WTC11 (cell line): Measurements from ENCODE around the gene CXCL3. TPM values are rescaled to one million over a fixed set of nuclear protein-coding genes. Genes with fewer than 3 reads are reported as not detected.

Experiments
- ATAC-seq: fragments of 200-7000 bp; cut with Tn5 transposase; 2 replicates; pipeline ENCODE4 v1.10.0; 2021; ENCODE audit warnings: mild to moderate bottlenecking, moderate library complexity
- CTCF ChIA-PET: fragments of 300-600 bp; sonication (Branson Sonifier 250); formaldehyde crosslinking; loops from one replicate; lab custom pipeline; 2021; ENCODE audit warnings: antibody characterized with exemption; lab: Charles Lee
- POLR2A ChIA-PET: fragments of 350-600 bp; sonication (Branson Sonifier 250); formaldehyde crosslinking; loops from one replicate; lab custom pipeline; 2021; ENCODE audit warnings: antibody characterized with exemption; lab: Charles Lee
- DNase-seq: peaks from one replicate; pipeline ENCODE4 v3.0.0; 2021; ENCODE audit warnings: low spot score
- H3K27ac Mint-ChIP-seq: 2 replicates; pipeline ENCODE4 v1.8.0; 2021; ENCODE audit warnings: mixed read lengths
- H3K27me3 Mint-ChIP-seq: 2 replicates; pipeline ENCODE4 v1.8.0; 2021; ENCODE audit warnings: low read depth, mild to moderate bottlenecking, moderate library complexity, mixed read lengths
- H3K36me3 Mint-ChIP-seq: 2 replicates; pipeline ENCODE4 v1.8.0; 2021; ENCODE audit warnings: mixed read lengths
- H3K4me1 Mint-ChIP-seq: 2 replicates; pipeline ENCODE4 v1.8.0; 2022; ENCODE audit warnings: mixed read lengths
- H3K4me3 Mint-ChIP-seq: 2 replicates; pipeline ENCODE4 v1.8.0; 2021; ENCODE audit warnings: mild to moderate bottlenecking, moderate library complexity, mixed read lengths
- H3K9me3 Mint-ChIP-seq: 2 replicates; pipeline ENCODE4 v1.8.0; 2021; ENCODE audit warnings: mixed read lengths
- CREB1 ChIP-seq: sonication (generic); formaldehyde crosslinking; IDR thresholded peaks from 2 replicates; pipeline ENCODE4 v1.8.0; 2023; ENCODE audit warnings: mild to moderate bottlenecking, missing genetic modification reagents
- IRF2 ChIP-seq: sonication (generic); formaldehyde crosslinking; IDR thresholded peaks from 2 replicates; pipeline ENCODE4 v1.8.0; 2022; ENCODE audit warnings: low read depth, missing genetic modification reagents, borderline replicate concordance
- MXD4 ChIP-seq: fragments of 250-450 bp; sonication (Bioruptor Pico); IDR thresholded peaks from 2 replicates; pipeline ENCODE4 v1.8.0; 2021; ENCODE audit warnings: mild to moderate bottlenecking, moderate library complexity, borderline replicate concordance
- NR1H2 ChIP-seq: sonication (generic); formaldehyde crosslinking; IDR thresholded peaks from 2 replicates; pipeline ENCODE4 v1.9.0; 2021; ENCODE audit warnings: mild to moderate bottlenecking, moderate library complexity, missing genetic modification reagents
- OVOL2 ChIP-seq: fragments of 250-450 bp; sonication (Bioruptor Pico); IDR thresholded peaks from 2 replicates; pipeline ENCODE4 v1.9.0; 2021; ENCODE audit warnings: mild to moderate bottlenecking, borderline replicate concordance
- PRRX2 ChIP-seq: fragments of 250-450 bp; sonication (Bioruptor Pico); IDR thresholded peaks from 2 replicates; pipeline ENCODE4 v1.8.0; 2021; ENCODE audit warnings: mild to moderate bottlenecking
- SMAD4 ChIP-seq: sonication (generic); formaldehyde crosslinking; IDR thresholded peaks from 2 replicates; pipeline ENCODE4 v1.8.0; 2022; ENCODE audit warnings: mild to moderate bottlenecking, missing genetic modification reagents
- TEAD1 ChIP-seq: sonication (generic); formaldehyde crosslinking; IDR thresholded peaks from 2 replicates; pipeline ENCODE4 v1.8.0; 2022; ENCODE audit warnings: mild to moderate bottlenecking, missing genetic modification reagents
- TP53 ChIP-seq: sonication (generic); formaldehyde crosslinking; IDR thresholded peaks from 2 replicates; pipeline ENCODE4 v1.8.1; 2023; ENCODE audit warnings: mild to moderate bottlenecking, missing genetic modification reagents
- ZNF138 ChIP-seq: sonication (generic); formaldehyde crosslinking; conservative IDR thresholded peaks from 2 replicates; pipeline ENCODE4 v1.8.1; 2022; ENCODE audit warnings: mild to moderate bottlenecking, moderate library complexity, missing genetic modification reagents
- ZNF232 ChIP-seq: sonication (generic); formaldehyde crosslinking; IDR thresholded peaks from 2 replicates; pipeline ENCODE4 v1.8.0; 2022; ENCODE audit warnings: mild to moderate bottlenecking, missing genetic modification reagents
- ZNF396 ChIP-seq: fragments of 250-450 bp; sonication (Bioruptor Pico); IDR thresholded peaks from 2 replicates; pipeline ENCODE4 v1.8.0; 2021; ENCODE audit warnings: mild to moderate bottlenecking, moderate library complexity, borderline replicate concordance
- total RNA-seq: library from RNA; stranded (reverse); gene quantifications from 3 replicates; pipeline ENCODE4 v1.2.3, GENCODE V29; 2021
- TF ChIP-seq, protein P1 (sequence below): sonication (generic); formaldehyde crosslinking; IDR thresholded peaks from 2 replicates; pipeline ENCODE4 v1.8.1; 2022; ENCODE audit warnings: missing genetic modification reagents, borderline replicate concordance
- TF ChIP-seq, protein P2 (sequence below): fragments of 250-450 bp; sonication (Bioruptor Pico); conservative IDR thresholded peaks from 2 replicates; pipeline ENCODE4 v1.9.0; 2021; ENCODE audit warnings: mild to moderate bottlenecking
- TF ChIP-seq, protein P3 (sequence below): sonication (generic); formaldehyde crosslinking; IDR thresholded peaks from 2 replicates; pipeline ENCODE4 v1.8.1; 2023; ENCODE audit warnings: mild to moderate bottlenecking, missing genetic modification reagents
- TF ChIP-seq, protein P4 (sequence below): fragments of 250-450 bp; sonication (Bioruptor Pico); IDR thresholded peaks from 2 replicates; pipeline ENCODE4 v1.9.0; 2021; ENCODE audit warnings: mild to moderate bottlenecking
- TF ChIP-seq, protein P5 (sequence below): fragments of 250-450 bp; sonication (Bioruptor Pico); IDR thresholded peaks from 2 replicates; pipeline ENCODE4 v1.9.0; 2021; ENCODE audit warnings: mild to moderate bottlenecking
- TF ChIP-seq, protein P6 (sequence below): sonication (generic); formaldehyde crosslinking; IDR thresholded peaks from 2 replicates; pipeline ENCODE4 v1.8.0; 2023; ENCODE audit warnings: missing genetic modification reagents

CXCL3 gene
- total RNA-seq, 1 experiment from 2014 or later = 3.5 TPM

DNA sequence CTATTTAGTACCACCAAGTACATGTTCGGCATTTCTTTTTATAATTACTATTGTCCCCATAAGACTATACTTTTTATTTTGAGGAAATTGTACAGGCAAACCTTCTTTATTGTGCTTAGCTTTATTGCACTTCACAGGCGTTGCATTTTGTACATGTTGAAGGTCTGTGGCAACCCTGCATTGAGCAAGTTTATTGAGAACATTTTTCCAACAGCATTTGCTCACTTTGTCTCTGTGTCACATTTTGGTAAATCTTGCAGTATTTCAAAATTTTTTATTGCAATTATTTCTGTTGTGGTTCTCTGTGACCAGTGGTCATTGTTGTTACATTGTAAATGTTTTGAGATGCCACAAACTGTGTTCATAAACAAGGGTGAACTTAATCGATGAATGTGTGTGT lies 29.2 kb downstream of the CXCL3 start:
- H3K27me3 Mint-ChIP-seq = no peaks in the 10 kb centered on the region
- CTCF ChIA-PET = no interaction called here
- H3K4me1 Mint-ChIP-seq = peaks cover 19% of the 10 kb centered on the region
- DNase-seq = no peak
- no peak overlapping the region for H3K27ac Mint-ChIP-seq
- H3K36me3 Mint-ChIP-seq = peaks cover 21% of the 10 kb centered on the region
- no peak overlapping the region for H3K4me3 Mint-ChIP-seq
- POLR2A ChIA-PET = interaction anchor here (0.9 kb wide), 1 partner anchor 11 kb away, joined by 3 read pairs; the partner anchor contains the start of gene CXCL5
- ATAC-seq = no peak
- H3K9me3 Mint-ChIP-seq = peaks cover 14% of the 10 kb centered on the region
- TF ChIP-seq, protein P1, sequence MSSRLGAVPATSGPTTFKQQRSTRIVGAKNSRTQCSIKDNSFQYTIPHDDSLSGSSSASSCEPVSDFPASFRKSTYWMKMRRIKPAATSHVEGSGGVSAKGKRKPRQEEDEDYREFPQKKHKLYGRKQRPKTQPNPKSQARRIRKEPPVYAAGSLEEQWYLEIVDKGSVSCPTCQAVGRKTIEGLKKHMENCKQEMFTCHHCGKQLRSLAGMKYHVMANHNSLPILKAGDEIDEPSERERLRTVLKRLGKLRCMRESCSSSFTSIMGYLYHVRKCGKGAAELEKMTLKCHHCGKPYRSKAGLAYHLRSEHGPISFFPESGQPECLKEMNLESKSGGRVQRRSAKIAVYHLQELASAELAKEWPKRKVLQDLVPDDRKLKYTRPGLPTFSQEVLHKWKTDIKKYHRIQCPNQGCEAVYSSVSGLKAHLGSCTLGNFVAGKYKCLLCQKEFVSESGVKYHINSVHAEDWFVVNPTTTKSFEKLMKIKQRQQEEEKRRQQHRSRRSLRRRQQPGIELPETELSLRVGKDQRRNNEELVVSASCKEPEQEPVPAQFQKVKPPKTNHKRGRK (CRISPR knock-in tag) = no peak
- TF ChIP-seq IRF2 (CRISPR knock-in tag) (no peak), TEAD1 (CRISPR knock-in tag) (no peak), NR1H2 (CRISPR knock-in tag) (no peak), ZNF138 (no peak), TP53 (CRISPR knock-in tag) (no peak), SMAD4 (CRISPR knock-in tag) (no peak), PRRX2 (no peak), OVOL2 (CRISPR knock-in tag) (no peak), ZNF232 (CRISPR knock-in tag) (no peak), MXD4 (CRISPR knock-in tag) (no peak), CREB1 (CRISPR knock-in tag) (no peak), ZNF396 (no peak)
- TF ChIP-seq, protein P2, sequence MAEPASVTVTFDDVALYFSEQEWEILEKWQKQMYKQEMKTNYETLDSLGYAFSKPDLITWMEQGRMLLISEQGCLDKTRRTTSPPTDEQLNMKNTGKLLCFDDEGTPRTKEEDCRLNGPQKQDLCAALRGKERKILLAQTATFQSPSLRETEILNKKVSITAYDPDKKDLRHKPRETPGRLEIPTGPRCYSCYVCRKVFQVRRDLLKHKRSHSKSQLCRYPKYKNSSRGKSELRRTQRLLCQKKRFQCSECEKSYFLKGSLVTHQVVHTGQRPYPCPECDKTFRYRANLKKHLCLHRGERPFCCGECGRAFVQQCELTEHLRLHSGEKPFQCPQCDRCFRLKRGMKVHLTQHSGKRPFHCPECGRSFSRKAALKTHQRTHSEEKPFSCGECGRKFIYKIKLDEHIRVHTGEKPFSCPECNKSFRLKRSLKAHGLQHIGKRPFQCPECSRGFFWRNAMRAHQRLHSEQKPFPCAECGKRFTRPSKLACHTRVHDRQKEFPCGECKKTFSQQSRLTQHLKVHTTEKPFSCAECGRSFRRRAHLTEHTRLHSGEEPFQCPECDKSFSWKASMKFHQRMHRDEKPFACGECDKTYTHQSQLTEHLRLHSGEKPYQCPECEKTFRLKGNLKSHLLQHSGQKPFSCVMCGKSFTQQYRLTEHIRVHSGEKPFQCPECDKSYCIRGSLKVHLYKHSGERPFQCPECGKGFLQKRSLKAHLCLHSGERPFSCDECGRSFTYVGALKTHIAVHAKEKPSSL (CRISPR knock-in tag) = no peak
- TF ChIP-seq, protein P3, sequence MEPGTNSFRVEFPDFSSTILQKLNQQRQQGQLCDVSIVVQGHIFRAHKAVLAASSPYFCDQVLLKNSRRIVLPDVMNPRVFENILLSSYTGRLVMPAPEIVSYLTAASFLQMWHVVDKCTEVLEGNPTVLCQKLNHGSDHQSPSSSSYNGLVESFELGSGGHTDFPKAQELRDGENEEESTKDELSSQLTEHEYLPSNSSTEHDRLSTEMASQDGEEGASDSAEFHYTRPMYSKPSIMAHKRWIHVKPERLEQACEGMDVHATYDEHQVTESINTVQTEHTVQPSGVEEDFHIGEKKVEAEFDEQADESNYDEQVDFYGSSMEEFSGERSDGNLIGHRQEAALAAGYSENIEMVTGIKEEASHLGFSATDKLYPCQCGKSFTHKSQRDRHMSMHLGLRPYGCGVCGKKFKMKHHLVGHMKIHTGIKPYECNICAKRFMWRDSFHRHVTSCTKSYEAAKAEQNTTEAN (CRISPR knock-in tag) = no peak
- TF ChIP-seq, protein P4, sequence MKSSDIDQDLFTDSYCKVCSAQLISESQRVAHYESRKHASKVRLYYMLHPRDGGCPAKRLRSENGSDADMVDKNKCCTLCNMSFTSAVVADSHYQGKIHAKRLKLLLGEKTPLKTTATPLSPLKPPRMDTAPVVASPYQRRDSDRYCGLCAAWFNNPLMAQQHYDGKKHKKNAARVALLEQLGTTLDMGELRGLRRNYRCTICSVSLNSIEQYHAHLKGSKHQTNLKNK (CRISPR knock-in tag) = no peak
- TF ChIP-seq, protein P5, sequence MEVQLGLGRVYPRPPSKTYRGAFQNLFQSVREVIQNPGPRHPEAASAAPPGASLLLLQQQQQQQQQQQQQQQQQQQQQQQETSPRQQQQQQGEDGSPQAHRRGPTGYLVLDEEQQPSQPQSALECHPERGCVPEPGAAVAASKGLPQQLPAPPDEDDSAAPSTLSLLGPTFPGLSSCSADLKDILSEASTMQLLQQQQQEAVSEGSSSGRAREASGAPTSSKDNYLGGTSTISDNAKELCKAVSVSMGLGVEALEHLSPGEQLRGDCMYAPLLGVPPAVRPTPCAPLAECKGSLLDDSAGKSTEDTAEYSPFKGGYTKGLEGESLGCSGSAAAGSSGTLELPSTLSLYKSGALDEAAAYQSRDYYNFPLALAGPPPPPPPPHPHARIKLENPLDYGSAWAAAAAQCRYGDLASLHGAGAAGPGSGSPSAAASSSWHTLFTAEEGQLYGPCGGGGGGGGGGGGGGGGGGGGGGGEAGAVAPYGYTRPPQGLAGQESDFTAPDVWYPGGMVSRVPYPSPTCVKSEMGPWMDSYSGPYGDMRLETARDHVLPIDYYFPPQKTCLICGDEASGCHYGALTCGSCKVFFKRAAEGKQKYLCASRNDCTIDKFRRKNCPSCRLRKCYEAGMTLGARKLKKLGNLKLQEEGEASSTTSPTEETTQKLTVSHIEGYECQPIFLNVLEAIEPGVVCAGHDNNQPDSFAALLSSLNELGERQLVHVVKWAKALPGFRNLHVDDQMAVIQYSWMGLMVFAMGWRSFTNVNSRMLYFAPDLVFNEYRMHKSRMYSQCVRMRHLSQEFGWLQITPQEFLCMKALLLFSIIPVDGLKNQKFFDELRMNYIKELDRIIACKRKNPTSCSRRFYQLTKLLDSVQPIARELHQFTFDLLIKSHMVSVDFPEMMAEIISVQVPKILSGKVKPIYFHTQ (CRISPR knock-in tag) = no peak
- TF ChIP-seq, protein P6, sequence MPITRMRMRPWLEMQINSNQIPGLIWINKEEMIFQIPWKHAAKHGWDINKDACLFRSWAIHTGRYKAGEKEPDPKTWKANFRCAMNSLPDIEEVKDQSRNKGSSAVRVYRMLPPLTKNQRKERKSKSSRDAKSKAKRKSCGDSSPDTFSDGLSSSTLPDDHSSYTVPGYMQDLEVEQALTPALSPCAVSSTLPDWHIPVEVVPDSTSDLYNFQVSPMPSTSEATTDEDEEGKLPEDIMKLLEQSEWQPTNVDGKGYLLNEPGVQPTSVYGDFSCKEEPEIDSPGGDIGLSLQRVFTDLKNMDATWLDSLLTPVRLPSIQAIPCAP (CRISPR knock-in tag) = no peak
- TF ChIP-seq, all 79 proteins: peak for 0
